Esophagus squamous epithelium (tissue), 4 donors: Measurements from ENCODE around the gene AGTRAP.

Experiments
- CTCF ChIP-seq, 6 experiments: fragments of 450-650 bp in 4 of 6; fragments of 200-600 bp in 2 of 6; sonication (generic) in 2 of 6; IDR thresholded peaks; one replicate each; pipeline ENCODE4 v1.5.1; 2016 to 2019; ENCODE audit warnings: antibody characterized with exemption in 6 of 6, mild to moderate bottlenecking in 4 of 6, moderate library complexity in 4 of 6
- POLR2A ChIP-seq, 4 donors: fragments of 450-650 bp; IDR thresholded peaks; one replicate each; pipeline ENCODE4 v1.6.1; 2017; ENCODE audit warnings: antibody characterized with exemption in 4 of 4, mild to moderate bottlenecking in 4 of 4, moderate library complexity in 3 of 4

GRCh38 chr1:11714831-11715575 is 20.9 kb upstream of the AGTRAP start:
- TF ChIP-seq POLR2A (IDR thresholded peaks at IDR 0.05), result no peak
- no peak for TF ChIP-seq CTCF (IDR thresholded peaks at IDR 0.05)
